Loucy (cell line): ENCODE measurements around the gene ZNF146.
"Not testable (repeated sequence)": the region's sequence is repeated elsewhere in the genome, so short reads cannot be mapped to it uniquely, and the experiment has no call there.

Experiments used
- EZH2phosphoT487 ChIP-seq: fragments of 200-600 bp; IDR thresholded peaks from 2 replicates; pipeline ENCODE4 v1.6.1; 2018; ENCODE audit warnings: antibody characterized with exemption, mild to moderate bottlenecking, moderate library complexity, borderline replicate concordance
- TF ChIP-seq, protein P1 (sequence below): fragments of 200-600 bp; sonication (generic); conservative IDR thresholded peaks from 2 replicates; pipeline ENCODE4 v1.5.1; 2014; ENCODE audit warnings: mild to moderate bottlenecking, antibody characterized with exemption, low read length

DNA sequence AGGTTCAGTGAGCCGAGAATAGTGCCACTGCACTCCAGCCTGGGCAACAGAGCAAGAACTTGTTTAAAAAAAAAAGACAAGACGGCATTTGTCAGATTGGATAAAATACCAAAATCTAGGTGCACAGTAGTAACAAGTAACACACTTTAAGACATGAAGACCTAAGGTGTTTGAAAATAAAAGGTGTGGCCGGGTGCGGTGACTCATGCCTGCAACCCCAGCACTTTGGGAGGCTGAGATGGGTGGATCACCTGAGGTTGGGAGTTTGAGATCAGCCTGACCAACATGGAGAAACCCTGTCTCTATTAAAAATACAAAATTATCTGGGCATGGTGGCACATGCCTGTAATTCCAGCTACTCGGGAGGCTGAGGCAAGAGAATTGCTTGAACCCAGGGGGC is 28.2 kb upstream of the ZNF146 start:
- TF ChIP-seq, protein P1, sequence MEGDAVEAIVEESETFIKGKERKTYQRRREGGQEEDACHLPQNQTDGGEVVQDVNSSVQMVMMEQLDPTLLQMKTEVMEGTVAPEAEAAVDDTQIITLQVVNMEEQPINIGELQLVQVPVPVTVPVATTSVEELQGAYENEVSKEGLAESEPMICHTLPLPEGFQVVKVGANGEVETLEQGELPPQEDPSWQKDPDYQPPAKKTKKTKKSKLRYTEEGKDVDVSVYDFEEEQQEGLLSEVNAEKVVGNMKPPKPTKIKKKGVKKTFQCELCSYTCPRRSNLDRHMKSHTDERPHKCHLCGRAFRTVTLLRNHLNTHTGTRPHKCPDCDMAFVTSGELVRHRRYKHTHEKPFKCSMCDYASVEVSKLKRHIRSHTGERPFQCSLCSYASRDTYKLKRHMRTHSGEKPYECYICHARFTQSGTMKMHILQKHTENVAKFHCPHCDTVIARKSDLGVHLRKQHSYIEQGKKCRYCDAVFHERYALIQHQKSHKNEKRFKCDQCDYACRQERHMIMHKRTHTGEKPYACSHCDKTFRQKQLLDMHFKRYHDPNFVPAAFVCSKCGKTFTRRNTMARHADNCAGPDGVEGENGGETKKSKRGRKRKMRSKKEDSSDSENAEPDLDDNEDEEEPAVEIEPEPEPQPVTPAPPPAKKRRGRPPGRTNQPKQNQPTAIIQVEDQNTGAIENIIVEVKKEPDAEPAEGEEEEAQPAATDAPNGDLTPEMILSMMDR = not testable (repeated sequence)
- TF ChIP-seq EZH2phosphoT487 = not testable (repeated sequence)
